Left ventricle myocardium inferior (tissue), 1 donor: ENCODE results near the gene LTBP1. TPM values are rescaled to one million over a fixed set of nuclear protein-coding genes. Genes with fewer than 3 reads are reported as not detected.
"Not testable (repeated sequence)": the region's sequence is repeated elsewhere in the genome, so short reads cannot be mapped to it uniquely, and the experiment has no call there.

Experiments
- DNase-seq: peaks from one replicate; pipeline ENCODE4 v3.0.0-alpha.2; 2020
- H3K27ac ChIP-seq: fragments of 200-600 bp; replicated peaks from 2 replicates; pipeline ENCODE4 v1.8.0; 2021
- H3K27me3 ChIP-seq: fragments of 200-600 bp; 2 replicates; pipeline ENCODE4 v1.8.0; 2021; ENCODE audit warnings: low read depth
- H3K36me3 ChIP-seq: fragments of 200-600 bp; 2 replicates; pipeline ENCODE4 v1.8.0; 2021
- H3K4me1 ChIP-seq: fragments of 200-600 bp; 2 replicates; pipeline ENCODE4 v1.8.0; 2021
- H3K4me3 ChIP-seq: fragments of 200-600 bp; 2 replicates; pipeline ENCODE4 v1.8.0; 2021; ENCODE audit warnings: mild to moderate bottlenecking, moderate library complexity
- H3K9me3 ChIP-seq: fragments of 200-600 bp; replicated peaks from 2 replicates; pipeline ENCODE4 v1.8.0; 2021
- intact Hi-C: fragments of 100-400 bp; cut with micrococcal nuclease; formaldehyde crosslinking; loops from one replicate; pipeline ENCODE4 v1.11.0; 2022
- total RNA-seq: library from RNA; stranded (reverse); fragmentation: NEBNext Ultra II Directional; extraction: Animal tissue kit (Norgen Biotek cat#: 25700); gene quantifications from one replicate; pipeline ENCODE4 v1.2.1, GENCODE V29; 2021
- TF ChIP-seq, protein P1 (sequence below): fragments of 200-600 bp; IDR thresholded peaks from 2 replicates; pipeline ENCODE4 v1.8.0; 2021; ENCODE audit warnings: antibody characterized with exemption, mild to moderate bottlenecking, borderline replicate concordance
- donor health status: DM: no; HTN: yes; CAD: no; lungs with severe emphysema.

Gene LTBP1
- total RNA-seq, 1 donor from 2014 or later, result 88.9 TPM

DNA sequence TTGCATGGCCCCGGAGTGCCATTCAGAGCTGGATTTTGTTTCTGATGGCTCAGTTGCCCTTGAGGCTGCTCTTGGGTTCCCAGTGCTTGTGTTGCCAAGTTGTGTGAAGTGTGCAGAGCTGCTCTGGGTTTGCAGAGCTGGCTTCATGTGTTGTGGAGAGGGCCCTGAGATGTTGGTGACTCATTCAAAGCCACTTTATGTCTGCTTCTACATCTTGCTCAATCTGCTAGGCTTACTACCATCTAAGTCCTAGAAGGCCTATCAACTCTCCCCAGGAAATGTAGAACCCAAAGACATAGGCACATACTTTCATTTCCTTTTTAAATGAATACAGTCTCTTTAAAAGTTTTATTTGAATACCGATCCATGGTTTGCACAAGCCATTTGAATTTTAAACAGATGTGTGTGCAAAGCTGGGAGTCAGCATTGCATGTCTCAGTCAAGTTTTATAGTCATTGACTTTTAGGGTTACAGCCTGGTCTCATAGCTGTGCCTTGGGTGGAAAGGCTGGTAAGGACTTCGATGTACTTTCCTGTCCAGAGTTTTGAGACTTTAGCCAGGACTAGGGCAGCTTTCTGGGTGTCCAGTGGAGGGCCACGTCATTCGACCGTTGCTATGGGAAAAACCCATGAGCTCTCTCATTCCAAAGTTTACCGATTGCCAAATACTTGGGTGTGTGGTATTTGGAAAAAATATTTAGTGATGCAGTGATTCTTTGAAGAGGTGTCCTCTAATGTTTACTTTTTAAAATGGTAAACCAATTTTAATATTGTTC is 105.0 kb downstream of the LTBP1 start:
- no peak overlapping the region for H3K4me3 ChIP-seq
- no peaks in the 10 kb centered on the region for H3K9me3 ChIP-seq
- H3K4me1 ChIP-seq, result peaks cover 15% of the 10 kb centered on the region
- H3K27me3 ChIP-seq, result no peaks in the 10 kb centered on the region
- no peaks in the 10 kb centered on the region for H3K36me3 ChIP-seq
- intact Hi-C loops, result no loop called here
- no peak overlapping the region for H3K27ac ChIP-seq
- DNase-seq, result no peak
- TF ChIP-seq, protein P1, sequence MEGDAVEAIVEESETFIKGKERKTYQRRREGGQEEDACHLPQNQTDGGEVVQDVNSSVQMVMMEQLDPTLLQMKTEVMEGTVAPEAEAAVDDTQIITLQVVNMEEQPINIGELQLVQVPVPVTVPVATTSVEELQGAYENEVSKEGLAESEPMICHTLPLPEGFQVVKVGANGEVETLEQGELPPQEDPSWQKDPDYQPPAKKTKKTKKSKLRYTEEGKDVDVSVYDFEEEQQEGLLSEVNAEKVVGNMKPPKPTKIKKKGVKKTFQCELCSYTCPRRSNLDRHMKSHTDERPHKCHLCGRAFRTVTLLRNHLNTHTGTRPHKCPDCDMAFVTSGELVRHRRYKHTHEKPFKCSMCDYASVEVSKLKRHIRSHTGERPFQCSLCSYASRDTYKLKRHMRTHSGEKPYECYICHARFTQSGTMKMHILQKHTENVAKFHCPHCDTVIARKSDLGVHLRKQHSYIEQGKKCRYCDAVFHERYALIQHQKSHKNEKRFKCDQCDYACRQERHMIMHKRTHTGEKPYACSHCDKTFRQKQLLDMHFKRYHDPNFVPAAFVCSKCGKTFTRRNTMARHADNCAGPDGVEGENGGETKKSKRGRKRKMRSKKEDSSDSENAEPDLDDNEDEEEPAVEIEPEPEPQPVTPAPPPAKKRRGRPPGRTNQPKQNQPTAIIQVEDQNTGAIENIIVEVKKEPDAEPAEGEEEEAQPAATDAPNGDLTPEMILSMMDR, result no peak

DNA sequence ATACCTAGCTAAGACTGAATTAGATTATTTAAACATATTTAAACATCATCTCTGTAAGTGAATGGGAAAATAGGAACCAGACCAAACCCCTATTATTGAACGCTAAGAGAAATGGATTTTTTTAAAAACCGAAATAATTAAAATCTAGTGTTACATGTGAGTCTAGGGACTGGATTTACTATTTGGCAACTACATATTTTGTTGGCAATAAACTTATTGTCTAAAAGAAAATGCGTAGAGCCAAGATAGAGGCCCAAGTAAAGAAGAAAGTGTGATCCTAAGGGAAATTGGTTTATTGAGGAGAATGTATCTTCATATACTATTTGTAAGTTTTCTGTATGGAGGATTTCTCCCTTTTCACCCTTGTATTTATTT is 105.6 kb downstream of the LTBP1 start:
- Histone ChIP-seq H3K27ac (no peak overlapping the region), H3K4me3 (no peak overlapping the region), H3K27me3 (no peaks in the 10 kb centered on the region), H3K36me3 (no peaks in the 10 kb centered on the region), H3K9me3 (no peaks in the 10 kb centered on the region), H3K4me1 (peaks cover 15% of the 10 kb centered on the region)
- TF ChIP-seq, protein P1, result no peak
- no peak for DNase-seq
- intact Hi-C loops, result no loop called here

DNA sequence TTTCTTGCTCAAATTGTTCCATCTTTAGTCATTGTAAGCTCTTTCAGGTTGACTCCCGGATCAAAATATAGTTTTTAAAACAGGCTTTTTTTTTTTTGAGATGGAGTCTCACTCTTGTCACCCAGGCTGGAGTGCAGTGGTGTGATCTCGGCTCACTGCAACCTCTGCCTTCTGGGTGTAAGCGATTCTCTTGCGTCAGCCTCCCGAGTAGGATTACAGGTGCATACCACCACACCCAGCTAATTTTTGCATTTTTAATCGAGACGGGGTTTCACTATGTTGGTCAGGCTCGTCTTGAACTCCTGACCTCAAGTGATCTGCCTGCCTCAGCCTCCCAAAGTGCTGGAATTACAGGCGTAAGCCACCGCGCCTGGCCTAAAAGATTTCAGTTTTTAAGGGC is 106.0 kb downstream of the LTBP1 start:
- H3K4me1 ChIP-seq, result peaks cover 15% of the 10 kb centered on the region
- H3K4me3 ChIP-seq, H3K36me3 ChIP-seq, H3K9me3 ChIP-seq, DNase-seq, H3K27me3 ChIP-seq, H3K27ac ChIP-seq, intact Hi-C loops: not testable (repeated sequence)

DNA sequence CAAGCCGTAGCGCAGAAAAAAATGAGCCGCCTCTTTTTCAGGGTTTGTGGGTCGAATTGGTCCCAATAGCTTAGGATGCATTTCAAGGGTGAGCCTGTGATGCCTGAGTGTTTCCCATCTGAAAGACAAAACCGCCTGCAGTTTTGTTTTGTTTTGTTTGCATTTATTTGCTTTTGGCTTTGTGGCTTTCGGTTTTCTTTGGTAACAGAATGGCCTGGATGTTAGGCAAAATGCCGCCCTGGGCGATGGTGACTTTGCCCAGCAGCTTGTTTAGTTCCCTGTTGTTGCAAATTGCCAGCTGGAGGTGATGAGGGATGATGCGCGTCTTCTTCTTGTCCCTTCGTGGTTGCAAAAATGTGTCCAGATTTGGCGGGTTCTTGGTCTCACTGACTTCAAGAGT is 109.4 kb downstream of the LTBP1 start:
- Histone ChIP-seq H3K4me1 (peaks cover 26% of the 10 kb centered on the region), H3K27me3 (no peaks in the 10 kb centered on the region), H3K4me3 (no peak overlapping the region), H3K36me3 (no peaks in the 10 kb centered on the region), H3K27ac (no peak overlapping the region), H3K9me3 (no peaks in the 10 kb centered on the region)
- DNase-seq, result no peak
- intact Hi-C loops, result no loop called here
- TF ChIP-seq, protein P1, result no peak

DNA sequence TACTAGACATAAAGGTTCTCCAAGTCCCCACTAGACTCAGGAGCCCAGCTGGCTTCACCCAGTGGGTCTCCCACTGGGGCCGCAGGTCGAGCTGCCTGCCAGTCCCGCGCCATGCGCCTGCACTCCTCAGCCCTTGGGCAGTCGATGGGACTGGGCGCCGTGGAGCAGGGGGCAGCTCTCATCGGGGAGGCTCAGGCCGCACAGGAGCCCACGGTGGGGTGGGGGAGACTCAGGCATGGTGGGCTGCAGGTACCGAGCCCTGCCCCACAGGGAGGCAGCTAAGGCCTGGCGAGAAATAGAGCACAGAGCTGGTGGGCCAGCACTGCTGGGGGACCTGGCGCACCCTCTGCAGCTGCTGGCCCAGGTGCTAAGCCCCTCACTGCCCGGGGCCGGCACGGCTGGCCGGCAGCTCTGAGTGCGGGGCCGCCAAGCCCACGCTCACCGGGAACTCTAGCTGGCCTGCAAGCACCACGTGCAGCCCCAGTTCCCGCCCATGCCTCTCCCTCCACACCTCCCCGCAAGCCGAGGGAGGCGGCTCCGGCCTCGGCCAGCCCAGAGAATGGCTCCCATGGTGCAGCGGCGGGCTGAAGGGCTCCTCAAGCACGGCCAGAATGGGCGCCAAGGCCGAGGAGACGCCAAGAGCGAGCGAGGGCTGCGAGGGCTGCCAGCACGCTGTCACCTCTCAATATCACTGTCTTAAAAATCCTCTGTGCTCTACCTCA is 110.7 kb downstream of the LTBP1 start:
- H3K4me1 ChIP-seq, result peaks cover 19% of the 10 kb centered on the region
- intact Hi-C loops, DNase-seq, H3K4me3 ChIP-seq, H3K27ac ChIP-seq, H3K36me3 ChIP-seq, H3K9me3 ChIP-seq, H3K27me3 ChIP-seq: not testable (repeated sequence)

DNA sequence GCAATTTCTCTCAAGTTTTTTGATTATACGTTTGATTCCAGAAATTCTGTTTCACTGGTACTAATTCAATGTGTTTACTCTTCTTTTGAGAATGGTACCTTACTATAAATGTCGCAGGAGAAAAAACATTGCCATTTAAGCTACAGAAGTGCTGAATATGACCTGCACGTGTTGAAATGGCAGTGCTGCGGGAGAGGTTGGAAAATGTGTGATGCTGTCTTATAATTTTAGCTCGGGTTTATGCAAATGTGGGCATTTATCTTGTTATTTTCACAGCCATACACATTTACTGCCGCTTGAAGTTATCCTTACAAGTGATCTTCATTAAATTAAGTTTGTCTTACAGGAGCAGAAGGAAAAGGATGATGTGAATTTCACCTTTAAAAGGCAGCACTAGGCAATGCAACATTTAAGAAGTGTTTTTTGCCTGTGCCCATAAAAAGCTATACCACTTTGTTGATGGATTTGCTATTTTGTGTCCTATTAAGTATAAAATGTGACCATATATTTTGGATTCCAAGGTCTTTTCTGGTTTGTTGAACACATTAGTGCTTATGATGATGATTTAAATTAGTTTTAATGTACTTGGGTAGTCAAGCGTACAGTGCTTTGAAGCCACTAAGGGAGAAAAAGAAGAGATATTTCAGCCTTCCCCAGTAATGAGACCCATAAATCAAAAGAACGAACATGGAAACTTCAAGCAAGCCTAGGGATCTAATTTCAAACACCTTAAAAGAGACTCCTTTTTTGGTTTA is 112.1 kb downstream of the LTBP1 start:
- TF ChIP-seq, protein P1, result no peak
- DNase-seq, result no peak
- H3K4me3 ChIP-seq, result no peak overlapping the region
- peaks cover 19% of the 10 kb centered on the region for H3K4me1 ChIP-seq
- H3K9me3 ChIP-seq, result peaks cover 7% of the 10 kb centered on the region
- intact Hi-C loops, result no loop called here
- H3K27ac ChIP-seq, result peak overlapping the region; percentile 85
- no peaks in the 10 kb centered on the region for H3K27me3 ChIP-seq
- no peaks in the 10 kb centered on the region for H3K36me3 ChIP-seq
